Transverse colon (tissue), 4 donors: ENCODE results near the gene PRCD. TPM values are rescaled to one million over a fixed set of nuclear protein-coding genes. Genes with fewer than 3 reads are reported as not detected.
A peak's percentile ranks its signal among the peaks of the same experiment; 100 is the strongest.

Source experiments
- DNase-seq: peaks from one replicate; pipeline ENCODE4 v3.0.0-alpha.2; 2019
- H3K27ac ChIP-seq, 4 donors: fragments of 200-600 bp; sonication (generic); 2 replicates each; pipeline ENCODE4 v1.5.1; 2016 to 2018; ENCODE audit warnings: inconsistent platforms in 4 of 4
- H3K27me3 ChIP-seq: fragments of 200-600 bp; sonication (generic); 2 replicates; pipeline ENCODE4 v1.5.1; 2017; ENCODE audit warnings: inconsistent platforms
- H3K36me3 ChIP-seq, 4 donors: fragments of 200-600 bp; sonication (generic); 2 replicates each; pipeline ENCODE4 v1.5.1; 2017 to 2019; ENCODE audit warnings: inconsistent platforms in 4 of 4
- H3K4me1 ChIP-seq, 4 donors: fragments of 200-600 bp; sonication (generic); 2 replicates each; pipeline ENCODE4 v1.5.1; 2017 to 2020; ENCODE audit warnings: inconsistent platforms in 4 of 4
- H3K4me3 ChIP-seq, 4 donors: fragments of 200-600 bp; sonication (generic); 1 replicate in 1 of 4; 2 replicates in 3 of 4; pipeline versions ENCODE4 v1.5.1 to v1.6.1; 2017 to 2019; ENCODE audit warnings: inconsistent platforms in 4 of 4
- H3K9me3 ChIP-seq, 2 donors: fragments of 200-600 bp; sonication (generic); 2 replicates each; pipeline ENCODE4 v1.5.1; 2017 to 2019; ENCODE audit warnings: inconsistent platforms in 2 of 2
- EP300 ChIP-seq: sonication (generic); formaldehyde crosslinking; IDR thresholded peaks from one replicate; pipeline ENCODE4 v1.6.1; 2017; ENCODE audit warnings: antibody characterized with exemption, low read depth
- POLR2A ChIP-seq: fragments of 450-650 bp; IDR thresholded peaks from one replicate; pipeline ENCODE4 v1.6.1; 2016; ENCODE audit warnings: antibody characterized with exemption, mild to moderate bottlenecking, moderate library complexity
- POLR2AphosphoS5 ChIP-seq, 3 donors: sonication (generic); formaldehyde crosslinking; IDR thresholded peaks; one replicate each; pipeline ENCODE4 v1.6.1; 2016; ENCODE audit warnings: antibody characterized with exemption in 3 of 3
- WGBS, 2 donors: methylation state at CpG; one replicate each; pipeline ENCODE4 v1.1.5; 2018; ENCODE audit warnings: low coverage in 1 of 2; 5-methylcytosine and 5-hydroxymethylcytosine counted together
- in situ Hi-C, 4 donors: fragments of 200-750 bp; cut with MboI; loops; one replicate each; pipeline versions ENCODE4 v1.15.0 to v1.15.1; 2017; ENCODE audit warnings: low sequenced_read_pairs in 3 of 4, low pct_ligation_motif_present in 1 of 4, low pct_unique_long_range_greater_than_20kb in 1 of 4
- intact Hi-C: fragments of 100-400 bp; cut with DNase I; formaldehyde crosslinking; loops from one replicate; pipeline ENCODE4 v1.15.1; 2023; ENCODE audit warnings: low total_unique reads
- total RNA-seq, 4 donors: library from RNA; depleted of rRNA; stranded (reverse); fragments of >200 nt; gene quantifications; one replicate each; pipeline ENCODE4 v1.1.0, GENCODE V29; 2016
- TF ChIP-seq, protein P1 (sequence below), 5 experiments: fragments of 200-600 bp in 3 of 5; fragments of 450-650 bp in 2 of 5; sonication (generic) in 3 of 5; IDR thresholded peaks; 1 replicate in 2 of 5; 2 replicates in 3 of 5; pipeline ENCODE4 v1.5.1; 2016 to 2017; ENCODE audit warnings: antibody characterized with exemption in 5 of 5, inconsistent platforms in 3 of 5, mild to moderate bottlenecking in 2 of 5, moderate library complexity in 1 of 5

The PRCD gene, protein sequence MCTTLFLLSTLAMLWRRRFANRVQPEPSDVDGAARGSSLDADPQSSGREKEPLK
- total RNA-seq = 1 to 10 TPM in 1 of 4 donors, under 1 TPM in 1, not detected in 2; 0.64 to 6.8 TPM

GRCh38 chr17:76539631-76540271 lies at the start of gene PRCD:
Gene PRCD (plus strand): TSS chr17:76540044. CDS start chr17:76540142, 98 bp downstream.
- Histone ChIP-seq H3K27ac (peak within 1 kb of the TSS; percentile 63 to 74 (median 70)), H3K9me3 (no peaks in the 10 kb centered on the region), H3K27me3 (peaks cover 50% of the 10 kb centered on the region), H3K4me1 (peaks cover 5 to 35% (median 21%) of the 10 kb centered on the region in 4 donors), H3K4me3 (peak within 1 kb of the TSS; percentile 9 to 41 (median 16)), H3K36me3 (no peaks in the 10 kb centered on the region)
- WGBS, 2 donors = 78% methylated on average over 22 of the region's 22 CpGs; no CpG with 5 or more reads in 1 of the 2 donors
- TF ChIP-seq POLR2AphosphoS5 (IDR thresholded peaks at IDR 0.05) (no peak), EP300 (no peak), POLR2A (no peak)
- TF ChIP-seq, protein P1, sequence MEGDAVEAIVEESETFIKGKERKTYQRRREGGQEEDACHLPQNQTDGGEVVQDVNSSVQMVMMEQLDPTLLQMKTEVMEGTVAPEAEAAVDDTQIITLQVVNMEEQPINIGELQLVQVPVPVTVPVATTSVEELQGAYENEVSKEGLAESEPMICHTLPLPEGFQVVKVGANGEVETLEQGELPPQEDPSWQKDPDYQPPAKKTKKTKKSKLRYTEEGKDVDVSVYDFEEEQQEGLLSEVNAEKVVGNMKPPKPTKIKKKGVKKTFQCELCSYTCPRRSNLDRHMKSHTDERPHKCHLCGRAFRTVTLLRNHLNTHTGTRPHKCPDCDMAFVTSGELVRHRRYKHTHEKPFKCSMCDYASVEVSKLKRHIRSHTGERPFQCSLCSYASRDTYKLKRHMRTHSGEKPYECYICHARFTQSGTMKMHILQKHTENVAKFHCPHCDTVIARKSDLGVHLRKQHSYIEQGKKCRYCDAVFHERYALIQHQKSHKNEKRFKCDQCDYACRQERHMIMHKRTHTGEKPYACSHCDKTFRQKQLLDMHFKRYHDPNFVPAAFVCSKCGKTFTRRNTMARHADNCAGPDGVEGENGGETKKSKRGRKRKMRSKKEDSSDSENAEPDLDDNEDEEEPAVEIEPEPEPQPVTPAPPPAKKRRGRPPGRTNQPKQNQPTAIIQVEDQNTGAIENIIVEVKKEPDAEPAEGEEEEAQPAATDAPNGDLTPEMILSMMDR (IDR thresholded peaks at IDR 0.05) = no peak
- in situ Hi-C loops = loop anchor here in 1 of 4 donors (25.0 kb wide), 1 partner anchor 173 kb away; the partner anchor contains the start of gene MXRA7
- no peak for DNase-seq
- intact Hi-C loops = loop anchor here (5.0 kb wide), 1 partner anchor 1662 kb away; no protein-coding TSS in a partner anchor

DNA sequence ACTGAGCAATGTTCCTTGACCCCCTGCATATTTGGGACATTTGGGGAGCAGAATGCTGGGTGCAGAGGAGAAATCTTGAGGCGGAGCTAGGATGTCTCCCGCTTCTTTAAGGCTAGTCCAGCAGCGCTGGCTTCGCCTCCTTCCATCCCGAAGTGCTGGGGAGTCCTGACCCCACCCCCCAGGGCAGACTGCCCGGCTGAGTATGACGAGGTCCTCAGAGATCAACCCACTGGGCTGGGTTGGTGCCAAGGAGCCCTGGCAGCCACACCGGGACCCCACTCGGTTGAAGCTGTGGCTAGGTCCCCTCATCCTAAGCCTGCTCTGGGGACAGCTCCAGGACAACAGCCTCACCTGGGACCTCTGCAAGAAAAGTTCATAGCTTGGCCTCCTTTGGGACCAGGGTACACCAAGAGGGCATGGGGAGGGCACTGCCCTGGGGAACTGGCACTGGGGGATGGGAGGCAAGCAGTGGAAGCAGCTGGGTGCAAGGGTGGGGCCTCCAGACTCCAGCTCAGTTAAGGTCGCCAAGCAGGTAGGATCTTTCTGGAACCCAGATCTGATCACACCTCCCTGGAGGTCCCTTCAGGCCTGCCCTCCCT lies 49.6 kb upstream of the PRCD start:
- H3K9me3 ChIP-seq = no peaks in the 10 kb centered on the region
- WGBS, 2 donors = 73 to 93% methylated on average over 3 to 9 of the region's 10 CpGs
- H3K4me1 ChIP-seq = peaks cover 19 to 48% (median 42%) of the 10 kb centered on the region in 4 donors
- H3K27ac ChIP-seq = peak overlapping the region in 2 of 4 donors; percentile 84
- intact Hi-C loops = no loop called here
- DNase-seq = no peak
- no peaks in the 10 kb centered on the region for H3K36me3 ChIP-seq
- TF ChIP-seq, protein P1 (IDR thresholded peaks at IDR 0.05) = no peak
- TF ChIP-seq POLR2A (no peak), POLR2AphosphoS5 (IDR thresholded peaks at IDR 0.05) (no peak), EP300 (no peak)
- no peaks in the 10 kb centered on the region for H3K27me3 ChIP-seq
- in situ Hi-C loops = no loop called here
- no peak overlapping the region for H3K4me3 ChIP-seq

DNA sequence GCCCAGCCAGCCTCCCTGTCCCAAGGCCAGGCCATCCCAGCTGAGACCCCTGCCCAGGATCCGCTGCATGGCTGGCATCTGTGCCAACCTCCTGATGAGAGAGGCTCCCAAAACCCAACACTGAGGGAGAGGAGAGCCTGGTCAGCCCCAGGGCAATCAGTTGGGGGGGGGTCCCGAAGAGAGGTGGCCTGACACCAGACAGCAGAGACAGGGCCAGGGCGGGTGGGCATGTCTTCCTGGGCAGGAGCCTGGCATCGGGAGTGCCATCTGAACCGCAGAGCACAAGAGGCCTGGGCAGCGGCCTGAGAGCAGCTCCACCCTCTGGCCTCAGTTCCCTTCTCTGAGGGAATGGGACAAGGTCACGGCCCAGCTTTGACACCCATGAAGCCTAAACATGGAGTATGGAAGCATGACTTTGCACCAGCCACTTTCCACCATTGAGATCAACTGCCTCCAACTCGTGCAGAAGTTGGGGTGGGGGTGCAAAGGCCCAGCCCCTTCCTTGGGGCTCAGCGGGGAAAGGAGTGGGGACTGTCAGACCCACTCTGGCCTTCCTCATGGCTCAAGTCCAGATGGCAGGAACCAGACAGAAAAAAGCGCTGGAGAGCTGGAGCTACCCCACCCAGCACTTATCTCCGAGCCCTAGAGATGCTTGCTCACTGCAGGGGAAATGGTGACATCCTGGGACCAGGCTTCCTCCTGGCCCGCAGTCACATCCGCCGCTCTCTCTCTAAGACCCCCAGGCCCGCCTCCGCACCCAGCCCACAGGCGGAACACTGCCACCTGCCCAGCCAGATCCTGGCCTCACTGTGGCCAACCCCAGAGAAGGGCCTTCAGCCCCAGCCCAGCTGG lies 48.3 kb upstream of the PRCD start:
- Histone ChIP-seq H3K4me3 (no peak overlapping the region), H3K27ac (peak overlapping the region; percentile 77 to 86 (median 84)), H3K4me1 (peaks cover 19 to 48% (median 42%) of the 10 kb centered on the region in 4 donors), H3K27me3 (no peaks in the 10 kb centered on the region), H3K9me3 (no peaks in the 10 kb centered on the region), H3K36me3 (no peaks in the 10 kb centered on the region)
- intact Hi-C loops = no loop called here
- peak; percentile 32 for DNase-seq
- WGBS, 2 donors = 27 to 80% methylated on average over 2 to 16 of the region's 17 CpGs
- no peak for TF ChIP-seq EP300
- in situ Hi-C loops = no loop called here

GRCh38 chr17:76492123-76492988 lies 47.5 kb upstream of the PRCD start:
- Histone ChIP-seq H3K4me1 (peaks cover 19 to 48% (median 42%) of the 10 kb centered on the region in 4 donors), H3K9me3 (no peaks in the 10 kb centered on the region), H3K27ac (peak overlapping the region; percentile 77 to 86 (median 84)), H3K4me3 (peak overlapping the region in 1 of 4 donors; percentile 23), H3K36me3 (no peaks in the 10 kb centered on the region), H3K27me3 (no peaks in the 10 kb centered on the region)
- DNase-seq = peak; percentile 78
- in situ Hi-C loops (no loop called here), intact Hi-C loops (no loop called here)
- no peak for TF ChIP-seq EP300
- peak in 1 of 3 donors; percentile 24 for TF ChIP-seq POLR2AphosphoS5 (IDR thresholded peaks at IDR 0.05)
- TF ChIP-seq, protein P1 (IDR thresholded peaks at IDR 0.05) = no peak
- TF ChIP-seq POLR2A = peak; percentile 26
- 48% methylated on average over 10 of the region's 11 CpGs; no CpG with 5 or more reads in 1 of the 2 donors for WGBS, 2 donors
